Measurements from ENCODE around the gene KLHL1. TPM values are rescaled to one million over a fixed set of nuclear protein-coding genes. Genes with fewer than 3 reads are reported as not detected.

Gene KLHL1
- total RNA-seq, 1 experiment from 2014 or later, result not detected

DNA sequence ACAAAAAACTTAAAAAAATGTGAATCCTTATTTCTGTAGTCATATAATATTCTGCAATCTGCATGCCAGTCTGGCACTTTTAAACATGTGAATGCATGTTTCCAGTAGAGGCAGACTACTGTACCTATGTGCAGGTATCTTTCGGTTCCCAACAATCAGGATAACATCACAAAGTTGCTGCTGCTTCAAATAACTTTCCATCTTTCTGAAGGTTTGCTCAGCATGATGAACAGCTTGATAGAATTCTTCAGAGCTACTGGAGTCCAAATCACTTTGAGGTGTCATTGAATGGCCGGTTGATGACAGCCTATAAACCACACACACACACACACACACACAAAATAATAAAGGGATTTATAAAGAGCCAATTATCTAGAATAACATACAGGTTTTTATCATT lies 132.8 kb downstream of the KLHL1 start:
- DNase-seq (ENCODE audit: low read depth, low spot score) (no peak), ATAC-seq (no peak)
- POLR2A ChIA-PET, result no interaction called here
- TF ChIP-seq TCF7L2 (IDR thresholded peaks at IDR 0.05; ENCODE audit: low read depth, low read length) (no peak), POLR2AphosphoS5 (IDR thresholded peaks at IDR 0.05; ENCODE audit: low read depth, low read length) (no peak), SIN3A (IDR thresholded peaks at IDR 0.05; ENCODE audit: borderline replicate concordance, insufficient read depth, low read depth, low read length) (no peak)
- TF ChIP-seq, protein P1, sequence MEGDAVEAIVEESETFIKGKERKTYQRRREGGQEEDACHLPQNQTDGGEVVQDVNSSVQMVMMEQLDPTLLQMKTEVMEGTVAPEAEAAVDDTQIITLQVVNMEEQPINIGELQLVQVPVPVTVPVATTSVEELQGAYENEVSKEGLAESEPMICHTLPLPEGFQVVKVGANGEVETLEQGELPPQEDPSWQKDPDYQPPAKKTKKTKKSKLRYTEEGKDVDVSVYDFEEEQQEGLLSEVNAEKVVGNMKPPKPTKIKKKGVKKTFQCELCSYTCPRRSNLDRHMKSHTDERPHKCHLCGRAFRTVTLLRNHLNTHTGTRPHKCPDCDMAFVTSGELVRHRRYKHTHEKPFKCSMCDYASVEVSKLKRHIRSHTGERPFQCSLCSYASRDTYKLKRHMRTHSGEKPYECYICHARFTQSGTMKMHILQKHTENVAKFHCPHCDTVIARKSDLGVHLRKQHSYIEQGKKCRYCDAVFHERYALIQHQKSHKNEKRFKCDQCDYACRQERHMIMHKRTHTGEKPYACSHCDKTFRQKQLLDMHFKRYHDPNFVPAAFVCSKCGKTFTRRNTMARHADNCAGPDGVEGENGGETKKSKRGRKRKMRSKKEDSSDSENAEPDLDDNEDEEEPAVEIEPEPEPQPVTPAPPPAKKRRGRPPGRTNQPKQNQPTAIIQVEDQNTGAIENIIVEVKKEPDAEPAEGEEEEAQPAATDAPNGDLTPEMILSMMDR (IDR thresholded peaks at IDR 0.05), result no peak
- TF ChIP-seq, protein P2, sequence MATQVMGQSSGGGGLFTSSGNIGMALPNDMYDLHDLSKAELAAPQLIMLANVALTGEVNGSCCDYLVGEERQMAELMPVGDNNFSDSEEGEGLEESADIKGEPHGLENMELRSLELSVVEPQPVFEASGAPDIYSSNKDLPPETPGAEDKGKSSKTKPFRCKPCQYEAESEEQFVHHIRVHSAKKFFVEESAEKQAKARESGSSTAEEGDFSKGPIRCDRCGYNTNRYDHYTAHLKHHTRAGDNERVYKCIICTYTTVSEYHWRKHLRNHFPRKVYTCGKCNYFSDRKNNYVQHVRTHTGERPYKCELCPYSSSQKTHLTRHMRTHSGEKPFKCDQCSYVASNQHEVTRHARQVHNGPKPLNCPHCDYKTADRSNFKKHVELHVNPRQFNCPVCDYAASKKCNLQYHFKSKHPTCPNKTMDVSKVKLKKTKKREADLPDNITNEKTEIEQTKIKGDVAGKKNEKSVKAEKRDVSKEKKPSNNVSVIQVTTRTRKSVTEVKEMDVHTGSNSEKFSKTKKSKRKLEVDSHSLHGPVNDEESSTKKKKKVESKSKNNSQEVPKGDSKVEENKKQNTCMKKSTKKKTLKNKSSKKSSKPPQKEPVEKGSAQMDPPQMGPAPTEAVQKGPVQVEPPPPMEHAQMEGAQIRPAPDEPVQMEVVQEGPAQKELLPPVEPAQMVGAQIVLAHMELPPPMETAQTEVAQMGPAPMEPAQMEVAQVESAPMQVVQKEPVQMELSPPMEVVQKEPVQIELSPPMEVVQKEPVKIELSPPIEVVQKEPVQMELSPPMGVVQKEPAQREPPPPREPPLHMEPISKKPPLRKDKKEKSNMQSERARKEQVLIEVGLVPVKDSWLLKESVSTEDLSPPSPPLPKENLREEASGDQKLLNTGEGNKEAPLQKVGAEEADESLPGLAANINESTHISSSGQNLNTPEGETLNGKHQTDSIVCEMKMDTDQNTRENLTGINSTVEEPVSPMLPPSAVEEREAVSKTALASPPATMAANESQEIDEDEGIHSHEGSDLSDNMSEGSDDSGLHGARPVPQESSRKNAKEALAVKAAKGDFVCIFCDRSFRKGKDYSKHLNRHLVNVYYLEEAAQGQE (IDR thresholded peaks at IDR 0.05; ENCODE audit: insufficient read depth in 1 of 2, low read depth in 2 of 2, low read length in 1 of 2), result no peak
- no peaks in the 10 kb centered on the region for H3K36me3 ChIP-seq (ENCODE audit: control insufficient read depth, insufficient read depth, low read length)
- no peaks in the 10 kb centered on the region for H3K9me3 ChIP-seq (ENCODE audit: control insufficient read depth, insufficient read depth, low read depth, low read length)
- CTCF ChIA-PET, result no interaction called here
- BruUV-seq (replicated peaks), result no TSS peak
- intact Hi-C loops (cut with micrococcal nuclease; ENCODE audit: unreplicated experiment), result no loop called here
- no peak overlapping the region for H3K27ac ChIP-seq (ENCODE audit: low read length)
- no peaks in the 10 kb centered on the region for H3K27me3 ChIP-seq (ENCODE audit: control insufficient read depth, insufficient read depth, low read length)
- in situ Hi-C loops (cut with HindIII; ENCODE audit: low pct_unique_long_range_greater_than_20kb, low sequenced_read_pairs), result no loop called here
- no peaks in the 10 kb centered on the region for H3K4me1 ChIP-seq (ENCODE audit: control insufficient read depth, insufficient read depth, low read length)
- H3K4me3 ChIP-seq (ENCODE audit: low read depth in 2 of 2, low read length in 2 of 2), result no peak overlapping the region

DNA sequence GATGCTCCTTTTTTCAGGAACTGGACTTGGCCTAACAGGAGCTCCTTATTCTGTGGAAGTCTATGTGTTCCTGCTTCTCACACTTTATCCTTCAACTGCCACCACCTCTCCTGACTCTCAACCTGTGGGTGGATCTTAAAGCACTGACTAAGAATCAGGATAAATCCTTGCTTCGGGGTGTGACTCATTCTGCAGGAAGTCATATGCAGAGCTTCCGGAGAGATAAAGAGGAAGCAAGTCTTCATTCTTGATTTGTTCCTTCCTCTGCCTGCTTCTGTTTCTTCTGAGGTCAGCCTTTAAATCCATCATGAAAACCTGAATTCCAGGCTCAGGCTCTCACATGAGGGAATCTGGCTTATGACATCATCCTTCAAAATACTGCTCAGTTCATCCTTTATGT lies 137.7 kb downstream of the KLHL1 start:
- POLR2A ChIA-PET, result no interaction called here
- in situ Hi-C loops (cut with HindIII; ENCODE audit: low pct_unique_long_range_greater_than_20kb, low sequenced_read_pairs), result no loop called here
- no peak for TF ChIP-seq SIN3A (IDR thresholded peaks at IDR 0.05; ENCODE audit: borderline replicate concordance, insufficient read depth, low read depth, low read length)
- TF ChIP-seq, protein P1 (IDR thresholded peaks at IDR 0.05), result no peak
- TF ChIP-seq POLR2AphosphoS5 (IDR thresholded peaks at IDR 0.05; ENCODE audit: low read depth, low read length), result no peak
- no peak for TF ChIP-seq TCF7L2 (IDR thresholded peaks at IDR 0.05; ENCODE audit: low read depth, low read length)
- TF ChIP-seq, protein P2 (IDR thresholded peaks at IDR 0.05; ENCODE audit: insufficient read depth in 1 of 2, low read depth in 2 of 2, low read length in 1 of 2), result no peak

More for the DNA sequence above, 137.7 kb downstream of the KLHL1 start:
- intact Hi-C loops (cut with micrococcal nuclease; ENCODE audit: unreplicated experiment), result no loop called here
- H3K36me3 ChIP-seq (ENCODE audit: control insufficient read depth, insufficient read depth, low read length), result no peaks in the 10 kb centered on the region
- H3K27me3 ChIP-seq (ENCODE audit: control insufficient read depth, insufficient read depth, low read length), result no peaks in the 10 kb centered on the region
- BruUV-seq (replicated peaks), result no TSS peak
- CTCF ChIA-PET, result no interaction called here
- H3K27ac ChIP-seq (ENCODE audit: low read length), result no peak overlapping the region
- H3K4me1 ChIP-seq (ENCODE audit: control insufficient read depth, insufficient read depth, low read length), result no peaks in the 10 kb centered on the region
- DNase-seq (ENCODE audit: low read depth, low spot score), result no peak
- H3K9me3 ChIP-seq (ENCODE audit: control insufficient read depth, insufficient read depth, low read depth, low read length), result no peaks in the 10 kb centered on the region
- H3K4me3 ChIP-seq (ENCODE audit: low read depth in 2 of 2, low read length in 2 of 2), result no peak overlapping the region
- ATAC-seq, result no peak

All from Panc1 (cell line).